NCI-H146 treated with DMSO at 0.1 percent for 48 hours (cell line): Measurements from ENCODE around the gene IL34.
A peak's percentile ranks its signal among the peaks of the same experiment; 100 is the strongest.
"Not testable (repeated sequence)": the region's sequence is repeated elsewhere in the genome, so short reads cannot be mapped to it uniquely, and the experiment has no call there.

Source experiments
- DNase-seq: peaks from one replicate; lab custom pipeline; 2025; ENCODE audit not compliant: unreplicated experiment; lab: John Stamatoyannopoulos, UW

Gene IL34

GRCh38 chr16:70656712-70657263 is 10.4 kb downstream of the IL34 start:
- DNase-seq = no peak

GRCh38 chr16:70657956-70658355 is 11.6 kb downstream of the IL34 start:
- peak; percentile 20 for DNase-seq

GRCh38 chr16:70658921-70659320 is 12.6 kb downstream of the IL34 start:
- DNase-seq = no peak

GRCh38 chr16:70659546-70659945 is 13.2 kb downstream of the IL34 start:
- DNase-seq = no peak

- DNase-seq = no peak
Measured at GRCh38 chr16:70659953-70660671, 13.8 kb downstream of the IL34 start.

GRCh38 chr16:70660672-70661350 is 14.5 kb downstream of the IL34 start:
- DNase-seq = no peak

GRCh38 chr16:70661534-70661917 is 15.2 kb downstream of the IL34 start:
- no peak for DNase-seq

- no peak for DNase-seq
Measured at GRCh38 chr16:70661918-70662641, 15.7 kb downstream of the IL34 start.

GRCh38 chr16:70662991-70663523 is 16.7 kb downstream of the IL34 start:
- DNase-seq = no peak

GRCh38 chr16:70663524-70664324 is 17.4 kb downstream of the IL34 start:
- no peak for DNase-seq

- DNase-seq = no peak
Measured at GRCh38 chr16:70664325-70665112, 18.2 kb downstream of the IL34 start.

- no peak for DNase-seq
Measured at GRCh38 chr16:70665113-70665694, 18.8 kb downstream of the IL34 start.

GRCh38 chr16:70665806-70666735 is 19.7 kb downstream of the IL34 start:
- DNase-seq = no peak

- DNase-seq = no peak
Measured at GRCh38 chr16:70670175-70670574, 23.8 kb downstream of the IL34 start.

GRCh38 chr16:70670938-70671337 is 24.6 kb downstream of the IL34 start:
- DNase-seq = not testable (repeated sequence)

GRCh38 chr16:70674221-70675014 is 28.1 kb downstream of the IL34 start:
- no peak for DNase-seq

GRCh38 chr16:70675851-70676513 is 29.6 kb downstream of the IL34 start:
- DNase-seq = no peak
